HG03520 (cell line): Measurements from ENCODE around the gene LRRN2.
"Not testable (repeated sequence)": the region's sequence is repeated elsewhere in the genome, so short reads cannot be mapped to it uniquely, and the experiment has no call there.

Source experiments
- ATAC-seq: cut with Tn5 transposase; IDR thresholded peaks from one replicate; pipeline ENCODE4 v1.9.1; 2021; ENCODE audit warnings: mild to moderate bottlenecking, moderate library complexity; ENCODE audit not compliant: unreplicated experiment

LRRN2 gene

DNA sequence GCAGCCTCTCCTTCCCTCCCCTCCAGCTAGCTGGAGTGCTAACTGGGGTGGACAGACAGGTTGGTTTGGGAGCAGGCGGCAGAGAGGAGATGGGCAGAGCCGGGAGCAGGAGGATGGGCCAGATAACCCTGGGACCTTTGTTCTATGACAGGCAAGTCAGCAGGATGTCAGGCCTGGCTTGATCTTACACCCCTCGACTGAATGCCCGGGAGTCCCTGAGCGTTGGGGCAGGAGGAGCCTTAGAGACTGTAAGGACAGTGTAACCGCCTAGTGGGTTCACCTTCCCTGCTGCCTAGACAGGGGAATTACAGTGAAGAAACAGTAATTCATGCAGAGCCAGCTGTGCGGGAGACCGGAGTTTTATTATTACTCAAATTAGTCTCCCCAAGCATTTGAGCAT lies 109.1 kb downstream of the LRRN2 start:
- no peak for ATAC-seq

DNA sequence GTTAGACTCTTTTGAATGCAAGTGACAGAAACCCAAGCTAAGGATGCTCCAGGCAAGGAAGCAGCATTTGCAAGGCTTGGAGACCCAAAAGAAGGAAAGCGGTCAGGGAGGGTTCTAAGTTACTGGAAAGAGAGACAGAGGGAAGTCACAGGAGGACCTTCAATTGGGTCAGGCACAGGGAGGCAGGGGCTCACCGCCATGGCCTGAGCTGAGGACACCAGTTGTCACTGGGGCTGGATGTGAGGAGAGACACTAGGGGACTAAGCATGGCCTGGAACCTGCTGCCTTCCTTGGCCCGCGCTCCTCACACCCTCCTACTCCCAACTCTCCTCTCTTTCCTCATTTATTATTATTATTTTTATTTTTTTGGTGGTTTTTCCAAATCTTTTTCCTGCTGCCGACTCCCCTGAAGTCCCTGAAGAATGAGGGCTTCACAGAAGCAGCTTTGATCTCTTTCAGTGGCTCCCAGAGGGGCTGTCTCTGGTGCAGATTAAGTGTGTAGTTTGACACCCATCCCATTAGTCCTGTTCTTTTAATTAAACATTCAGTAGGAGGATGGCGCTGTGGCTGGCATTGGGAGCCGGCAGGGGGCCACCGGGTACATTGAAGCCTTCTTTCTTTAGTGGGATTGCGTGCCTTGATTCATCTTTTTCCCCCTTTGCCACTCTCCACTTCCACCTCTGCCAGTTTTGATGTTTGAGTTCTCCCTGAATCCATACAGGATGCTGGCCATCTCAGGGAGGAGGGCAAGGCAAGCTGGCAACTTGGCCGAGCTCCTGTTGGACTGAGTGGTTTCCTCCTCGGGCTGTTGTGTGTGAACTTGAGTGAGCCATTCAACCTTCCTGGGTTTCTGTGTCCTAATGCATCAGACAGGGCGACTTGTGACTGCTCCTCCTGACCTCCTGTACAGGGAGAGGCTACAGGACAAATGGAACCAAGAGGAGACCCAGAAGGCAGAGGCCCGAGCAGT lies 110.0 kb downstream of the LRRN2 start:
- ATAC-seq: no peak

DNA sequence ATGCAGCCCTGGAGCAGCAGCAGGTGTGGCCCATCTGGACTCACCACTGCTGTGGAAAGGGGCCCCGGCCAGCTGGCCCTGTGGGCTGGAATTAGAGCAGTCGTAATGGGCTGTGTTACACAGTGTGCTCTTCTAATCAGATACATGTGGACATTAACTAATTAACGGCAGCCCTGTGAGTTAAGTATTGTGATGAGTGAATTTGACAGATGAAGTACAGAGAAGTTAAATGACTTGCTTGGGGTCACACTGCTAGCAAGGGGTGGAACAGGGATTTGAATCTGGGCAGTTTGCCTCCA lies 110.7 kb downstream of the LRRN2 start:
- ATAC-seq: no peak

DNA sequence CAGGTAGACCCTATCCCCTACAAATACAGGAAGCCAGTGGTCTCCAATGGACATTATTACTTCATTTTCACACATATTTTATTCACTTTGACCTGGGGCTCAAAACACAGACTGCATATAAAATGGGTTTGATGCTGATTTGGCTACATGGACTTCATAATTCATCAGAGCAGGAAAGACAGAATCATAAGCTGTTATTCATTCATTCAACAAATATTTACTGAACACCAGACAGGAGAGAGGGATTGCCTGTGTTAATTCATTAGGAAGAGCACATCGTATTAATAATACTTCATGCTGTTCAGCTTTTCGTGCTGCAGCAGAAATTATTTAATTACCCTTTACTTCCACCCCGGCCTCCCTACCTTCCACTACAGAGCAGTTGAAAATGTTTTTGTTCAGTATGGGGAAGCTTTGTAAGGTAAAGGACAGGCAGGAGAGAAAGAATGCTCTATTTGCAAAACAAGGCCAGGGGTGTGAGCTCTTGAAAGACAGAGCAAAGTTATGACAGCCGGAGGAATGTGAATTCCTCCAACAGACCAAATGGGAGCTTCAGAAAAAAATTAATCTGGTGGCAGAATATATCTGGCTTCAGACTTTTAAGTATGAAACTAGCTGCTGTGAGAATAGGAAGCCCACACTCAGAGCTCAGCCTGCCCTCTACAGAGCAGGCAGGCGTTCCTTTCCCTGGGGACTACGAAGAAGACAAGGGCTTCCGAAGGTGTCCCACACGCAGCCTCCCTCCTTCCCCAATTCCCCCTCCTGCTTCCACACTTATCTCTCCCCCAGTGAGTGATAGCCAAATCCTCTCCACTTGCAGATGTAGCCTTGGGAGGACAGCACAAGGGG lies 111.3 kb downstream of the LRRN2 start:
- no peak for ATAC-seq

DNA sequence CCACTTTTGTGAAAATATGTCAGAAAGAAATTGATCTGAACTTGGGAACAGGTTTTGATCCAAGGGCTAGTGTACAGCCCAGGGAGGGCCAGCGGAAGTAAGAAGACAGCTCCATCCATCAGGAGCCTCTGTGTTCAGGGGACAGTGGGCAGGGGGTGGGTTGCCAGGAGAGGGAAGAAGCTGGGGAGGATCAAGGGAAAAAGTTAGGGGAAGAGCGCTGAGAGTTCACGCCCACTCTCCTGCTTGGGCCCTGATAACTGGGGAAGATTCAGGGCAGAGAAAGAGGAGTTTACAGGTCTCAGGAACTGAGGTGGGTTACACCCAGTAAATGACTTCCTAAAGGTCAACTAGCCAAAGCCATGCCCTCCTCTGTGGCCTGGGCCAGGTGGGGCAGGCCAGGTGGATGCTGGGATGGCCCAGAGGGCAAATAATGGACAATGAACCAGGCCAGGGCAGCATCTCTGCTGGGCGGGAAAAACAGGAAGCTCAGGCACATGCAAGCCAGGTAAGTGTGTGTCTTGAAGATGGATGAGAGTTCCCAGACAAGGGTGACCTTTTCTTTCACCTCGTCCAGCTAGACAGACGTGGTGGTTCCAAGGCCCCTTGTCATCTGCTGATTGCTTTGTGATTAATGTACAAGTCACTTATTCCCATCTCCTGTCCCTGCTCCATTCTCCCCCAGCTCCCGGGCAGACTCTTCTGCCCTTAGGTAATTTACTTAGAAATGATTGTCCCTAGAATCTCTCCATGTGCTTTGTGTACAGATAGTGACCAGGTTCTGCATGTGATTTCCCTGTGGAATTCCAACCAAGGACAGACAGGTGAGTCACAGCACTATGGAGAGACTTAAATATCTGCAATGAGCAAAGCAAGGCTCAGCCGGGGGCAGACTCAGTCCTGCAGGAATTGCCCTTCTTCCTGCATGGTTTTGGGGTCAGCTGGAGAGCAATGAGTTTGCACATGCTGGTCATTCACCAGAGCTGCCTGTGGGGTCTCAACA lies 112.3 kb downstream of the LRRN2 start:
- ATAC-seq: no peak

DNA sequence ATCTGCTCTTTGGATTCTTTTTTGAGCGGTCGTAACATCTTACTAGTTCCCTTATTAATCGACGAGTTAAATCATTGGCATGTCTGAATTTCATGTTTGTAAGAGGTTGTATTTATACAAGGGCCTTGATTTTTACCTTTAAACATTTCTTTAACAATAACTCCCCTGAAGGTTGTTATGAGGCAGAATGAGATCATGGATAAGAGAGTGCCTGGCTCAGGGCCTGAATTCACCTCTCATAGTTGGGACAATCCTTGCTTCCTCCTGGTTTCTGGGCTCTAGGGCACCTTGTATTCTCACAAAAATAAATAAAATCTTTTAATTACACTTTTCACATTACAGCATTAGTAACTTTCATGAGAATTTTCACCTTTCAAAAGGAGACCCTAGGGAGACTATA lies 113.9 kb downstream of the LRRN2 start:
- no peak for ATAC-seq

DNA sequence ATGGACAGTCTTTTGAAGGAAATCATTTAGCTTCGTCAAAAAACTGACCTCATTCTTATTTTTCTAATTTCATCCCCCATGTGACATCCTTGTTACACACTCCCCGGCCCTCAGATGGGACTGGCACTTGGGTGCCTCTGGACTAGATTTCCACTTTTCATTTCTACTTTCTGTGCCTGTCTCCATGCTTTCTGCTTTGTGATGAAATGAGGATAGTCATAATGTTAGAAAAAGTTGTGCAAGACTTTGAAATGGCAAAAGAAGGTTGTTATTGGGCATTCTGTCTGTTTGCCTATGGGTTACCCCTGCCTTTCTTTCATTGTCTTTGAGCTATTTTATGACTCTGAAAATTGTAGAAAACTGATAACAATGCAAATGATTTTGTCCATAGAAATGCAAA lies 114.4 kb downstream of the LRRN2 start:
- no peak for ATAC-seq

DNA sequence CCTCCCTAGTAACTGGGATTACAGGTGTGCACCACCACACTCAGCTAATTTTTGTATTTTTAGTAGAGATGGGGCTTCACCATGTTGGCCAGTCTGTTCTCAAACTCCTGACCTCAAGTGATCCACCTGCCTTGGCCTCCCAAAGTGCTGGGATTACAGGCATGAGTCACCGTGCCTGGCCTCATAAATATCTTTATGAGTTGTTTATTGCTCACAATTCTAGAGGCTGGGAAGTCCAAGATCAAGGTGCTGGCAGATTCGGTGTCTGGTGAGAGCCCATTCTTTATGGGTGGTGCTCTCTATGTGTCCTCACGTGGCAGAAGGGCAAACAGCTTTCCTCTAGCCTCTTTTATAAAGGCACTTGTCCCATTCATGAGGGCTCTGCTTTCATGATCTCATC lies 115.5 kb downstream of the LRRN2 start:
- not testable (repeated sequence) for ATAC-seq

DNA sequence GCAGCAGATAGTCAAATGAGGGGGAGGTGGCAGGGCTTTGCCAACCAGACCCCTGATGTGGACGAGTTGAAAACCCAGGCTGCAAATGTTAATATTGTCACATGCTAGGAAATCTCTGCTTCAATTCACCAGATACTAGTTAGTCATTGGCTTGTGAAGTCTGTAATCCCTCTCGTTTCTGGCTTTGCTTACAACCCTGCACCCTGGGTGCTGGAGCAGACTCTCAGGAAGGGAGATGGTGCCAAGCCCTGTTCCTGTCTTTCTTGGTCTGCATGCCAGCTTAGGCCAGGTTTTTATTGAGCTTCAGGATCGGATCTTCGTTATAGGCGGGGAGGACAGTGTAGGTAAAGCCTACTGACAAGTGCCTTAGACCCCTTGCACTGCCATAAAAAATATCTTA lies 116.1 kb downstream of the LRRN2 start:
- no peak for ATAC-seq

DNA sequence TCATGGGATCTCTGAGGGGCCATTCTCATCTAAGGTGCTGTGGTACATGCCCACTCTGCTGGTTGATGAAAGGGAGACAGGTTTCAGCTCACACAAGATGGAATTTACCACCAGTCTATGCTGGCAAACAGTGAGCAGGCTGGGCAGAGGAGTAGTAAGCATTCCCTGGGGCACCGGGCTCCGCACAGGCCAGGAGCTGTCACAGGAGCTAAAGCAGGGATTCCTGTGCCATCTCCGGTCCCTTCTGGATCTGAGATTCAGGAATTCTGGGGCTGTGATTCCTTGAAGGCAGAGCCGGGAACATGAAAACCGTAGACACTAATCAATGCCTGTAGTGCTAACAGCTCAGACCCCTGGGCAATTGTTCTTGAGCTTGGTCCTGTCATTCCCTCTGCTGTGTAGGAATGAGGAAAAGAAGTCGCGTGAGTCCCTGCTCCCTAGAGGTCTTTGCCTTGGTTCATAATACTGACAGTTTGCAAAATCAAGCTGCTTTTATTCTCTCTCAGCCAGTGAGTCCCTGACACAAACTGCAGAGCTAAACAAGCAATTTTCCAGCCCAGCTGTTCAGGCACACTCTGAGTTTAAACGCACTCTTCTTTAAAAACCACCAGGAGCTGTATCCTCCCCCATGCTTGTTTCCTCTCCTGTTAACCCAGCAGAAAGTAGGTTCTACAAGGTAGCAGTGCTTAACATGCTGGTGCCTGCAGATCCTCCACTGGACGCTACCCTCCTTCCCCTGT lies 116.8 kb downstream of the LRRN2 start:
- ATAC-seq: no peak
